HCT116 (cell line): ENCODE measurements around the gene ZNF496. TPM values are rescaled to one million over a fixed set of nuclear protein-coding genes. Genes with fewer than 3 reads are reported as not detected.

ENCODE experiments used
- ATAC-seq: fragments of 200-7000 bp; cut with Tn5 transposase; 2 replicates; pipeline ENCODE4 v1.9.1; 2020; ENCODE audit warnings: mild to moderate bottlenecking, moderate library complexity
- BruUV-seq: library from RNA; stranded (reverse); fragments of 400-500 nt; replicated peaks from 2 replicates; lab custom pipeline; 2021; lab: Mats Ljungman, UMichigan
- CTCF ChIA-PET: fragments of 300-600 bp; sonication (Branson Sonifier 250); formaldehyde crosslinking; loops from one replicate; lab custom pipeline; 2021; ENCODE audit warnings: antibody characterized with exemption; lab: Charles Lee
- POLR2A ChIA-PET: fragments of 300-600, 350-600 bp; sonication (Branson Sonifier 250); formaldehyde crosslinking; loops from one replicate; lab custom pipeline; 2021; ENCODE audit warnings: antibody characterized with exemption; lab: Charles Lee
- RAD21 ChIA-PET, 2 experiments: fragments of 300-600 bp; sonication (Branson Sonifier 250); formaldehyde crosslinking; loops; one replicate each; lab custom pipeline; 2023; ENCODE audit warnings: low total read pairs in 2 of 2; ENCODE audit not compliant: uncharacterized antibody in 2 of 2, unreplicated experiment in 2 of 2, low non-redundant PET in 1 of 2; lab: Charles Lee
- DNase-seq: peaks from one replicate; pipeline ENCODE4 v3.0.0-alpha.2; 2010; ENCODE audit warnings: low read depth, low spot score
- H2AFZ ChIP-seq: fragments of 200-600 bp; shearing (Covaris generic), sonication (generic); 2 replicates; pipeline ENCODE4 v1.6.1; 2017; ENCODE audit warnings: low read depth, mixed run types, mixed read lengths, antibody characterized with exemption, low read length; ENCODE audit not compliant: poor library complexity, severe bottlenecking
- H3K27ac ChIP-seq: 2 replicates; pipeline ENCODE4 v1.5.1; 2012; ENCODE audit warnings: low read depth, low read length
- H3K27me3 ChIP-seq: fragments of 200-600 bp; sonication (generic); 2 replicates; pipeline ENCODE4 v1.6.1; 2016; ENCODE audit warnings: mixed run types, low read length, mixed read lengths; ENCODE audit not compliant: insufficient read depth
- H3K36me3 ChIP-seq, 2 experiments: fragments of 200-500 bp in 1 of 2; fragments of 200-600 bp in 1 of 2; sonication (Bioruptor generic) in 1 of 2; sonication (generic) in 1 of 2; 2 replicates each; pipeline versions ENCODE4 v1.5.1 to v1.6.1; 2014 to 2016; ENCODE audit warnings: low read length in 2 of 2, inconsistent platforms in 1 of 2, mixed read lengths in 1 of 2, mixed run types in 1 of 2; ENCODE audit not compliant: insufficient read depth in 2 of 2, control insufficient read depth in 1 of 2
- H3K4me1 ChIP-seq, 2 experiments: fragments of 200-600 bp in 1 of 2; sonication (generic) in 1 of 2; 2 replicates each; pipeline versions ENCODE4 v1.5.1 to v1.6.1; 2012 to 2017; ENCODE audit warnings: low read length in 2 of 2, inconsistent platforms in 1 of 2, mild to moderate bottlenecking in 1 of 2, mixed read lengths in 1 of 2, mixed run types in 1 of 2, moderate library complexity in 1 of 2; ENCODE audit not compliant: insufficient read depth in 2 of 2, control insufficient read depth in 1 of 2
- H3K4me2 ChIP-seq: fragments of 200-600 bp; sonication (generic); 2 replicates; pipeline ENCODE4 v1.6.1; 2017; ENCODE audit warnings: mixed run types, low read length, mixed read lengths
- H3K4me3 ChIP-seq, 2 experiments: fragments of 200-600 bp in 1 of 2; sonication (generic) in 1 of 2; replicated peaks in 1 of 2; 2 replicates each; pipeline ENCODE4 v1.5.1; 2011 to 2016; ENCODE audit warnings: low read length in 2 of 2, control low read depth in 1 of 2, low read depth in 1 of 2, mild to moderate bottlenecking in 1 of 2, mixed read lengths in 1 of 2, mixed run types in 1 of 2
- H3K79me2 ChIP-seq: fragments of 200-600 bp; sonication (generic); 2 replicates; pipeline ENCODE4 v1.6.1; 2017; ENCODE audit warnings: mild to moderate bottlenecking, mixed run types, low read length, moderate library complexity, mixed read lengths; ENCODE audit not compliant: insufficient read depth
- H3K9ac ChIP-seq: fragments of 200-600 bp; sonication (generic); 2 replicates; pipeline ENCODE4 v1.6.1; 2016; ENCODE audit warnings: low read length, mixed read lengths
- H3K9me2 ChIP-seq: fragments of 200-600 bp; sonication (generic), shearing (Covaris generic); 2 replicates; pipeline ENCODE4 v1.6.1; 2017; ENCODE audit warnings: mixed run types, mild to moderate bottlenecking, moderate library complexity; ENCODE audit not compliant: insufficient read depth
- H3K9me3 ChIP-seq, 2 experiments: fragments of 200-500 bp in 1 of 2; fragments of 200-600 bp in 1 of 2; sonication (Bioruptor generic) in 1 of 2; sonication (generic) in 1 of 2; 2 replicates each; pipeline ENCODE4 v1.6.1; 2014 to 2017; ENCODE audit warnings: low read length in 2 of 2, mixed read lengths in 2 of 2, inconsistent platforms in 1 of 2, low read depth in 1 of 2, mild to moderate bottlenecking in 1 of 2, mixed run types in 1 of 2, moderate library complexity in 1 of 2; ENCODE audit not compliant: control insufficient read depth in 1 of 2, insufficient read depth in 1 of 2
- H4K20me1 ChIP-seq: fragments of 200-600 bp; sonication (generic), shearing (Covaris generic); 2 replicates; pipeline ENCODE4 v1.6.1; 2017; ENCODE audit warnings: mixed run types, mild to moderate bottlenecking, moderate library complexity; ENCODE audit not compliant: insufficient read depth
- POLR2A ChIP-seq: IDR thresholded peaks from 2 replicates; pipeline ENCODE4 v1.7.0; 2011; ENCODE audit warnings: borderline replicate concordance; ENCODE audit not compliant: insufficient read depth, insufficient read length; ENCODE audit errors: extremely low read depth
- SRF ChIP-seq: IDR thresholded peaks from 2 replicates; pipeline ENCODE4 v1.6.1; 2012; ENCODE audit warnings: low read depth
- intact Hi-C: fragments of 100-400 bp; cut with micrococcal nuclease; formaldehyde crosslinking; loops from 2 replicates; pipeline ENCODE4 v1.10.0; 2022
- total RNA-seq: library from RNA; stranded (reverse); gene quantifications from one replicate; pipeline ENCODE4 v1.2.1, GENCODE V29; 2021; ENCODE audit not compliant: unreplicated experiment

ZNF496 gene
- total RNA-seq, 1 experiment from 2014 or later = 37.4 TPM

DNA sequence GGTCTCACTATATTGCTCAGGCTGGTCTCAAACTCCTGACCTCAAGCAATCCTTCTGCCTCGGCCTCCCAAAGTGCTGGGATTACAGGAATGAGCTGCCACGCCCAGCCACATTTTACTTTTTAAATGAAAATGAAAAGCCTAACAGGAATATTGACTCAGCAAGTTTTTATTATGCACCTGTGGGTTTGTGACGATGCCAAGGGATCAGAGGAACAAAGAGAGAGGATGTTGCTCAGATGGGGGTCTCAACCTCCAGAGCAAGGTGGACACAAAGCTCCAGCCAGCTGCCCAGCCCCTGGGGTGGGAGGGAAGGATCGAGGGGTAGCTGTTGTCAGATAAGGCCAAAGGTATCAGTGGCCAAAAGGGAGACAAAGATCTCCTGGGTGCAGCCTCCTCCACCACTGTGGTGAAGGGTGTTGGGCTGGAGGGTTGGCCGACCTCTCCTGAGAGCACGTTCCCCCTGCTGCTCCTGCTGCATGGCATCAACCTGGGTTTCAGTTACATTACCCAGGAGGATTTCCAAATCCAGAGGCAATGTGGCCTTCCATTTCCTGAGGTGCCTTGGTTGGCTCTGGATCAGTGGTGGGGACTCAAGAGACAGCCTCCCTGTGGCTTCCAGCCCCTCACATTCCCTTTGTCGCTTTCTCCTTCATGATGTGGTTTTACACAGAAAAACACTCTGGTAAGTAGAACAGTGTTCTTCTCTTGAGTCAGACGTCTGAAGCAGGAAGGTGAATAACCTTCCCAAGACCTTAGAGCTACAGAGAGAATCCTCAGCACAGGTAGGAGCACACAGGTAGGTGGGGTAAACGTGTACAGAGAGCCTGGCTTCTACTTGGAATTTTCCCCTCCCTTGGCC, 34.2 kb downstream of the ZNF496 start:
- TF ChIP-seq SRF = no peak
- ChIA-PET POLR2A (no interaction called here), CTCF (no interaction called here), RAD21 (no interaction called here)
- Histone ChIP-seq H3K27me3 (no peaks in the 10 kb centered on the region), H3K36me3 (peaks cover 6% of the 10 kb centered on the region in 2 experiments; a peak in 3 of 4 replicates), H2AFZ (no peak overlapping the region), H4K20me1 (no peaks in the 10 kb centered on the region), H3K27ac (no peak overlapping the region), H3K79me2 (no peaks in the 10 kb centered on the region), H3K9me2 (no peaks in the 10 kb centered on the region), H3K9ac (no peak overlapping the region), H3K9me3 (no peaks in the 10 kb centered on the region), H3K4me3 (no peak overlapping the region), H3K4me2 (no peak overlapping the region), H3K4me1 (no peaks in the 10 kb centered on the region)
- intact Hi-C loops = no loop called here
- DNase-seq (no peak), ATAC-seq (no peak)
- BruUV-seq = no TSS peak

DNA sequence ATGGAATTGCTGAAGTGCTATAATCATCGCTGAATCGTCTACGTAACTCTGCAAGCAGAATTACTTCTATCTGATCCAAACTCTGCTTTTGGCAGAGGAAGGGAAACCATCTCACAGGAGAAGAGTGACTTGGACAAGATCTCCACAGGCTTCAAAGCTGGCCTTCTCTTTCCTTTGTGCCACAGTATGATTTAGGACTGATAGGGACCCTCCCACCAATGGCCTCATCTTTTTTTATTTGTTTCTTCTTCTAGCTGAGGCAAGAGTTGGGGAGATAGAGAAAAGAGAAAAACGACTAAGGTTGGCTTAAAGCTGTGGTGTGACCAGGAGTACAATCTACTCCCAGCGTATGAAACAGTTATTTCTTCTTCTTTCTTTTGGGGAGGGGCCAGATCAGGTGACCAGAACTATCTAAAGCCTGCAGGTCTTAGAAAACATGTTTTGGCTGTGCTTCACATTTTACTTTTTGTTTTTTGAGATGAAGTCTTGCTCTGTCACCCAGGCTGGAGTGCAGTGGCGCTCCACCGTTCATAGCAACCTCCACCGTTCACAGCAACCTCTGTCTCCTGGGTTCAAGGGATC, 35.0 kb downstream of the ZNF496 start:
- no peak for TF ChIP-seq POLR2A
- TF ChIP-seq, all 23 proteins: peak for 0
- H3K9me2 ChIP-seq = no peaks in the 10 kb centered on the region
- ChIA-PET CTCF (no interaction called here), RAD21 (no interaction called here), POLR2A (no interaction called here)
- peaks cover 1 to 3% of the 10 kb centered on the region in 2 experiments; a peak in 2 of 4 replicates for H3K36me3 ChIP-seq
- no peak overlapping the region for H3K27ac ChIP-seq
- H3K9ac ChIP-seq = no peak overlapping the region
- DNase-seq (no peak), ATAC-seq (no peak)
- H3K4me1 ChIP-seq = no peaks in the 10 kb centered on the region
- no peaks in the 10 kb centered on the region for H4K20me1 ChIP-seq
- no peaks in the 10 kb centered on the region for H3K27me3 ChIP-seq
- H3K9me3 ChIP-seq = no peaks in the 10 kb centered on the region
- H3K4me2 ChIP-seq = no peak overlapping the region
- H2AFZ ChIP-seq = no peak overlapping the region
- BruUV-seq = no TSS peak
- intact Hi-C loops = no loop called here
- no peak overlapping the region for H3K4me3 ChIP-seq
- no peaks in the 10 kb centered on the region for H3K79me2 ChIP-seq
